ENCODE results near the gene C10orf90. TPM values are rescaled to one million over a fixed set of nuclear protein-coding genes. Genes with fewer than 3 reads are reported as not detected.

The C10orf90 gene
- total RNA-seq, 4 donors from 2014 or later, result not detected

DNA sequence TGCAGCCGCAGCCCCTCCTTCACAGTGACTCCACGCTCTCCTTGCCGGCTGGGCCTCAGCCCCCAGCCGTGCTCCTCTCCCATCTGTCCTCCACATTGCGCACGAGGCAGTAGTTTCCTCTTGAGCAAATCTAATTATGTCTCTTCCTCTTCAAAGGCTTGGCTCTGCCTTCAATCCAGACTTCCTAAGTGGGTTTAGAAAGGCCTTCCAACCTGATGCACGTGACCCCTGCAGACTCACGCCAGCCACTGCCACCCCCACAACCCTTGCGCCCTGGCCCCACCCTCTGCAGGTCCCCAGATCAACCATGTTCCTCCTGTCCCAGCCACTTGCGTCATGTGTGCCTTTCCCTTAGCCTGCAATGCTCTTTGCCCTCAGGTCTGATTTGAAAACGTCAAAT is 207.2 kb downstream of the C10orf90 start:
- Histone ChIP-seq H3K27ac (no peak overlapping the region), H3K4me1 (no peaks in the 10 kb centered on the region), H3K4me3 (no peak overlapping the region), H3K36me3 (no peaks in the 10 kb centered on the region), H3K27me3 (no peaks in the 10 kb centered on the region), H3K9me3 (no peaks in the 10 kb centered on the region)
- DNase-seq, result no peak
- TF ChIP-seq POLR2A (IDR thresholded peaks at IDR 0.05), result no peak
- TF ChIP-seq, protein P1, sequence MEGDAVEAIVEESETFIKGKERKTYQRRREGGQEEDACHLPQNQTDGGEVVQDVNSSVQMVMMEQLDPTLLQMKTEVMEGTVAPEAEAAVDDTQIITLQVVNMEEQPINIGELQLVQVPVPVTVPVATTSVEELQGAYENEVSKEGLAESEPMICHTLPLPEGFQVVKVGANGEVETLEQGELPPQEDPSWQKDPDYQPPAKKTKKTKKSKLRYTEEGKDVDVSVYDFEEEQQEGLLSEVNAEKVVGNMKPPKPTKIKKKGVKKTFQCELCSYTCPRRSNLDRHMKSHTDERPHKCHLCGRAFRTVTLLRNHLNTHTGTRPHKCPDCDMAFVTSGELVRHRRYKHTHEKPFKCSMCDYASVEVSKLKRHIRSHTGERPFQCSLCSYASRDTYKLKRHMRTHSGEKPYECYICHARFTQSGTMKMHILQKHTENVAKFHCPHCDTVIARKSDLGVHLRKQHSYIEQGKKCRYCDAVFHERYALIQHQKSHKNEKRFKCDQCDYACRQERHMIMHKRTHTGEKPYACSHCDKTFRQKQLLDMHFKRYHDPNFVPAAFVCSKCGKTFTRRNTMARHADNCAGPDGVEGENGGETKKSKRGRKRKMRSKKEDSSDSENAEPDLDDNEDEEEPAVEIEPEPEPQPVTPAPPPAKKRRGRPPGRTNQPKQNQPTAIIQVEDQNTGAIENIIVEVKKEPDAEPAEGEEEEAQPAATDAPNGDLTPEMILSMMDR (IDR thresholded peaks at IDR 0.05), result no peak

DNA sequence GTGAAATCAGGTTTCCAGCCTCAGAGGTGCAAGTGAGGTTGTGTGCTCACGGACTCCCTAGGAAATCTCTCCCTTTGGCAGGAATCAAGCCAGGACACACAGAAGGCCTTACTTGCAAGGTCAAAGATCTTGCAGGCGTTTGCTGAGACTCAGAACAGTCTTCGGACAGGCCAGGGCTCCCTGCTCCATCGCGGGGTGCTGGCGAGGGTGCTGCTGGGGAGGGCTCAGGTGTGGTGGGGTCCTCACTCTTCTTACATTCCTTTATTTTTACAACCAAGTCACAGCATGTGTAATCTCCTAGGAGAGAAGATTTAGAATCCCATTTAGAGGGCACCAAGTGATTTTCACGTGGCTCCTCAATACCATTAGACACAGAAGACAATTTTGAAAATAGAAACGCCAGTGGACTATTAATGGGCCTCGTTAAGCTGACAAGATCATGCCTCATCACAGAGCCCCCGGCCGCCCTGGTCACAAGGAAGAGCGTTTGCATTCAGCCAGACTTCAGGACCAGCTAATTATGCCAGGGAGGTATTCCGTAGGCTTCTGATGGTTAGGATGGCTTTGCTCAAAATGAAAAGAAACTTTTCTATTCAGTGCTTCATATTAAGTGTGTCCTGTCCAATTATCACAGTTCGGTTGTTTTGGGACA is 209.1 kb downstream of the C10orf90 start:
- no peak for DNase-seq
- Histone ChIP-seq H3K27me3 (no peaks in the 10 kb centered on the region), H3K36me3 (no peaks in the 10 kb centered on the region), H3K27ac (no peak overlapping the region), H3K9me3 (no peaks in the 10 kb centered on the region), H3K4me3 (no peak overlapping the region), H3K4me1 (no peaks in the 10 kb centered on the region)
- TF ChIP-seq, protein P1 (IDR thresholded peaks at IDR 0.05), result no peak
- TF ChIP-seq POLR2A (IDR thresholded peaks at IDR 0.05), result no peak

DNA sequence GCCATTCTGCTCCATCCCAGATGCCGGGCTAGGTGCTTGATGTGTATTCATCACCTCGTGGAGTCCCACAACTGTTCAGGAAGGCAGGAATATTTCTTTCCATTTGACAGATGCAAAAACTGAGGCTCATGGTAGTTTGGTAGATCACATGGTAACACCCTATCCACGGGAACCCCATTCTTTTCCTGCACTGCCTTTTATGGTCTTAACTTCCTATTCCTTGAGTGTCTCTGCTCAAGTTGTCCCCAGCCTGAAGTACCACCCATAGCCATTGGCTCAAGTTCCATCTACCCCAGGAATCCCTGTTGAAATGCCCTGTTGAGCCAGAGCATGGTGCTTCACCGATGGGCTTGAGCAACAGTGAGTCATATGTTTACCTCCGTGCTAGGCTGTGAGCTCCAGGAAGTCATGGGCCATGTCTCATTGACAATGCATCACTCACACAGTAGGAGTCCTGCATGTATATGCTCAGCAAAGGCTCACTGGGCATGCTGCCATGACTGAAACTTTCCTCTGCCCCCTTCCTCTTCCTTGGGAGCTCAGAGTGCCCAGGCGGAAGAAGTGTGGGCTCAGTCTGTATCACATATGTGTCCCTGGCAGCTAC is 210.5 kb downstream of the C10orf90 start:
- H3K9me3 ChIP-seq, result no peaks in the 10 kb centered on the region
- H3K4me3 ChIP-seq, result no peak overlapping the region
- no peaks in the 10 kb centered on the region for H3K4me1 ChIP-seq
- H3K36me3 ChIP-seq, result no peaks in the 10 kb centered on the region
- TF ChIP-seq POLR2A (IDR thresholded peaks at IDR 0.05), result no peak
- TF ChIP-seq, protein P1 (IDR thresholded peaks at IDR 0.05), result no peak
- no peak for DNase-seq
- H3K27ac ChIP-seq, result no peak overlapping the region
- H3K27me3 ChIP-seq, result no peaks in the 10 kb centered on the region

DNA sequence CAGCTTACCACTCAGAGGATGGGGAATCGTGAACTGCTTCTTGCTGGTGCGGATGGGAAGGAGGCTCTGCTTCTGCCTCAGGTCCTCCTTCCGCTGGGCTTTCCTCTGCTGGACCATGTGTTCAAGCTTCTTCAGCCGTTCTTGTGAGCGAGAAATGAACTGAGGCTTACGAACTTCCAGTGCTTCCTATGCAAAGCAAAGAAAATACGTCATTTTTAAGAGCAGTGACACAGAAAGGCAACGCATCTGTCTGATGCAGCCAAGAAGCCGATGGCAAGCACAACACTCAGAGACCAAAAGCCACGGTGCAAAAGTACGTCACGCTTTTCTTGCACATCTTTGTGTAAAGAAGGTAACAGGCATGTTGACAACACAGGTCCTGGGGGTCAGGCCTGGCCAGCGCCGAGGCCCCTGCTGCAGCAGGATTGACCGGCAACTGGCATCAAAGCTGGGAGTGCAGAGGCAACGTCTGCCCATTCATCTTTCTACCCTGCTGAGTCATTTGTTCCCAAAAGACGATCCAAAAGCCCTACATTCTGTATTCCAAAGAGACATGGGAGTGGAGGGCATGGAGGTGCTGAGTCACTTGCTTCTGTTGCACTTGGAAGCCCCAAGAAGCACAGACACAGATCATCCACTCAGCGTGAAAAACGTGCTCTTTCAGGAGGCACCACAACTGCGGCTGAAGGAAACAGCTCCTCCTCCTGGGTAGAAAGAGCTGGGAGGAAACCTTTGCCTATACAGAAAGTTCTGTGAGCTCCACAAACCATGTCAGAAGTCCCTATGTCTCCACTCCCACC is 211.3 kb downstream of the C10orf90 start:
- DNase-seq, result no peak
- Histone ChIP-seq H3K4me1 (no peaks in the 10 kb centered on the region), H3K36me3 (no peaks in the 10 kb centered on the region), H3K27me3 (no peaks in the 10 kb centered on the region), H3K9me3 (no peaks in the 10 kb centered on the region), H3K4me3 (no peak overlapping the region), H3K27ac (no peak overlapping the region)
- TF ChIP-seq, protein P1 (IDR thresholded peaks at IDR 0.05), result no peak
- no peak for TF ChIP-seq POLR2A (IDR thresholded peaks at IDR 0.05)

DNA sequence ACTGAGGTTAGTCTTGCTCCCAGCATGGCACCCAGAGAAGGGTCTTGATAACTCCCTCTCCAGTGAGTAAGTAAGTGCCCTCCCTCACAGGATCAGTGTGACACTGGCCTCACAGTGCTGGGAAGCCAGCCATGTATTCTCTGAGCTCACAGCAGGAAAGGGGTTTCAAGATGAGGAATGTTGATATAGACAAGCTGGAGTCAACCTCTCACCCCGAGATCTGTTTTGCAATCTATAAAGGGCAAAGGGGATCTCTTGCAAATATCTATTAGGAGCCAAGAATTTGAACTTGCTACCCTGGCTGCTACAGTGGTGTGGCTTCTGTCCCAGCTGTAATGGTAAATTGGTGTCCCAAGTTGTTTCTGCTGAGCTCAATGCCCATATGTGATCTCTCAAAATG is 212.0 kb downstream of the C10orf90 start:
- no peak for TF ChIP-seq POLR2A (IDR thresholded peaks at IDR 0.05)
- TF ChIP-seq, protein P1 (IDR thresholded peaks at IDR 0.05), result no peak
- Histone ChIP-seq H3K27ac (no peak overlapping the region), H3K27me3 (no peaks in the 10 kb centered on the region), H3K36me3 (no peaks in the 10 kb centered on the region), H3K4me3 (no peak overlapping the region), H3K9me3 (no peaks in the 10 kb centered on the region), H3K4me1 (no peaks in the 10 kb centered on the region)
- DNase-seq, result no peak

All from Peyer's patch (tissue), 4 donors.